ENCODE measurements around the gene ORAI1. TPM values are rescaled to one million over a fixed set of nuclear protein-coding genes. Genes with fewer than 3 reads are reported as not detected.

Gene ORAI1
- total RNA-seq, 3 donors from 2014 or later, result 8.2 to 17.6 (median 13.6) TPM

DNA sequence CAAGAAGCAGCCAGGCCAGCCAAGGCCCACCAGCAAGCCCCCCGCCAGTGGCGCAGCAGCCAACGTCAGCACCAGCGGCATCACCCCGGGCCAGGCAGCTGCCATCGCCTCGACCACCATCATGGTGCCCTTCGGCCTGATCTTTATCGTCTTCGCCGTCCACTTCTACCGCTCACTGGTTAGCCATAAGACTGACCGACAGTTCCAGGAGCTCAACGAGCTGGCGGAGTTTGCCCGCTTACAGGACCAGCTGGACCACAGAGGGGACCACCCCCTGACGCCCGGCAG, 15.0 kb downstream of the ORAI1 start:
- Histone ChIP-seq H3K9me3 (no peaks in the 10 kb centered on the region), H3K4me3 (no peak overlapping the region), H3K36me3 (ENCODE audit: low read depth) (no peaks in the 10 kb centered on the region), H3K4me1 (ENCODE audit: low read depth) (no peaks in the 10 kb centered on the region)
- DNase-seq (no peak), ATAC-seq (no peak)
- intact Hi-C loops (cut with DNase I, micrococcal nuclease), result no loop called here
- TF ChIP-seq, protein P1, sequence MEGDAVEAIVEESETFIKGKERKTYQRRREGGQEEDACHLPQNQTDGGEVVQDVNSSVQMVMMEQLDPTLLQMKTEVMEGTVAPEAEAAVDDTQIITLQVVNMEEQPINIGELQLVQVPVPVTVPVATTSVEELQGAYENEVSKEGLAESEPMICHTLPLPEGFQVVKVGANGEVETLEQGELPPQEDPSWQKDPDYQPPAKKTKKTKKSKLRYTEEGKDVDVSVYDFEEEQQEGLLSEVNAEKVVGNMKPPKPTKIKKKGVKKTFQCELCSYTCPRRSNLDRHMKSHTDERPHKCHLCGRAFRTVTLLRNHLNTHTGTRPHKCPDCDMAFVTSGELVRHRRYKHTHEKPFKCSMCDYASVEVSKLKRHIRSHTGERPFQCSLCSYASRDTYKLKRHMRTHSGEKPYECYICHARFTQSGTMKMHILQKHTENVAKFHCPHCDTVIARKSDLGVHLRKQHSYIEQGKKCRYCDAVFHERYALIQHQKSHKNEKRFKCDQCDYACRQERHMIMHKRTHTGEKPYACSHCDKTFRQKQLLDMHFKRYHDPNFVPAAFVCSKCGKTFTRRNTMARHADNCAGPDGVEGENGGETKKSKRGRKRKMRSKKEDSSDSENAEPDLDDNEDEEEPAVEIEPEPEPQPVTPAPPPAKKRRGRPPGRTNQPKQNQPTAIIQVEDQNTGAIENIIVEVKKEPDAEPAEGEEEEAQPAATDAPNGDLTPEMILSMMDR (IDR thresholded peaks at IDR 0.05), result no peak

DNA sequence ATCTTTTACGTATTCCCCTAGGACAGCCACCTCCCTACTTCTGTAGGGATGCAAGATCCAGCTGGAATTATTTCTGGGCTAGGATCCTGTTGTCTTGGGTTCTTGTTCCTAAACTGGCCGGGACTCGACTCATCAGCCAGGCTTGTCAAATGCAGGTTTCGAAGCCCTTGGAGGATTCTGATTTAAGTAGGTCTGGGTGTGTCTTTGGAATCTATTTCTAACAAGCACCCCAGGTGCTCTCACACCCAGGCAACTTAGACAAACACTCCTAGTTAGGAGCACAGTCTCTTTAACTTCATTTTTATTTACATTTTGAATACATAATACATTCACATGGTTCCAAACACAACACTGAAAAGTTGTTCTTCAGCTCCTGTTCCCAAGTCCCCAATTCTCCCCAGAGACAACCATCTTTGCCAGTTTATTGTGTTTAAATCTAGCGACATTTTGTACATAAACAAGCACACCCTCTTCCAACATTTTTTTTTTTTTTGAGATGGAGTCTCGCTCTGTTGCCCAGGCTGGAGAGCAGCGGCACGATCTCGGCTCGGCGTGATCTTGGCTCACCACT, 22.2 kb downstream of the ORAI1 start:
- ATAC-seq (no peak), DNase-seq (no peak)
- Histone ChIP-seq H3K4me1 (ENCODE audit: low read depth) (no peaks in the 10 kb centered on the region), H3K9me3 (no peaks in the 10 kb centered on the region), H3K4me3 (no peak overlapping the region), H3K36me3 (ENCODE audit: low read depth) (no peaks in the 10 kb centered on the region)
- intact Hi-C loops (cut with DNase I, micrococcal nuclease), result no loop called here
- TF ChIP-seq, protein P1 (IDR thresholded peaks at IDR 0.05), result no peak

DNA sequence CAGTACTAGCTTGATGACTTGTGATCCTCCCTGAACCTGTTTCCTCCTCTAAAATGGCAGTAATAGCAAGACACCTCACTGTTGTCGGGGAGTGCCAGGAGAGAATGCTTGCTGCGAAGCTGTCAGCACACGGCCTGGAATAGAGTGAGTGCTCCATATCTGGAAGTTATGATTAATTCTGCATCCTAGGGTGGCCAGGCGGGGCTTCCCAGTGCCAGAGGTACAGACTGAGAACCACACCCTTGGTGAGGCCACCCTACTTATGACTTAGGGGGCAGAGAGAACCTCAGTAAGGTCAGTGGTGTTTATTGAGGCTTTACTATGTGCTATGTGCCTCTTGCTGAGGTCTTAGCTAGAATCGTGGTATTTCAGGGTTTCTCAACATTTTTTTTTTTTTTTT, 23.0 kb downstream of the ORAI1 start:
- Histone ChIP-seq H3K4me3 (no peak overlapping the region), H3K36me3 (ENCODE audit: low read depth) (no peaks in the 10 kb centered on the region), H3K9me3 (no peaks in the 10 kb centered on the region), H3K4me1 (ENCODE audit: low read depth) (no peaks in the 10 kb centered on the region)
- DNase-seq, result no peak
- intact Hi-C loops (cut with DNase I, micrococcal nuclease), result no loop called here
- TF ChIP-seq, protein P1 (IDR thresholded peaks at IDR 0.05), result no peak
- no peak for ATAC-seq

DNA sequence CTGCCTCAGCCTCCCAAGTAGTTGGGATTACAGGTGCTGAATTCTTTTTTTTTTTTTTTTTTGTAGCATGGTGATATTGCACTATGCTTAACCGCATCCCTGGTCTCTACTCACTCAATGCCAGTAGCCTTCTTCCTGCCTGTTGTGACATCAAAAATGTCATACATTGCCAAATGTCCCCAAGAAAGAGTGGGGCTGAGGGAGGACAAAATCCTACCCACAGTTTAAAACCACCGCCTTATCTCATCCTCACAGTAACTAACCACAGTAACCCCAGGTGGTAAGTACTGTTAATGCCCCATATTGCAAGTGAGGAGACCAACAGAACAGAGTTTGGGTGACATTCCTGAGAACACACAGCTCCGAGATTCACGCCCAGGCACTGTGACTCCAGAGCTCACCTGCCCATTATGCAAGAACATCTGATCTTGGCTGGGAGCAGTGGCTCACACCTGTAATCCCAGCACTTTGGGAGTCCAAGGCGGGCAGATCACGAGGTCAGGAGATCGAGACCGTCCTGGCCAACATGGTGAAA, 23.6 kb downstream of the ORAI1 start:
- H3K4me3 ChIP-seq, result no peak overlapping the region
- TF ChIP-seq, protein P1 (IDR thresholded peaks at IDR 0.05), result no peak
- no peak for DNase-seq
- H3K36me3 ChIP-seq (ENCODE audit: low read depth), result no peaks in the 10 kb centered on the region
- intact Hi-C loops (cut with DNase I, micrococcal nuclease), result no loop called here
- ATAC-seq, result no peak
- H3K4me1 ChIP-seq (ENCODE audit: low read depth), result no peaks in the 10 kb centered on the region
- H3K9me3 ChIP-seq, result no peaks in the 10 kb centered on the region

DNA sequence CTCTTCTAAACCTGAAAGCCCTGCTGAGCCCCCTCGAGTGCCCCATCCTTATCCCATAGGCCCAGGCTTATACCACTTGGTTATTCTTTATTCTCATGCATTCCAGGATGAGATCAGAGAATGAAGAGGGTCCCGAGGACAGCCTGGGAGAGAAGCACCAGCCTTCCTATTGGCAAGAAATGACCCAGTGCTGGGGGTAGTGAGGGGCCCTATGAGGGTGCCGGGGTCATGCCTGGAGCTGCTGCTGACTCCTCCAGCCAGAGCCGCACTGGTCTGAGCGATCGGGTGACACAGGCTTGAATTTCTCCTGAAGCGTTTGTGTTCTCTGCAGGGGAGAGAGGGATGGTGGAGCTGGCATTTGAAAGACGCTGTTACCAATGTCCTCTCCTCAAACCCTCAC, 25.0 kb downstream of the ORAI1 start:
- H3K36me3 ChIP-seq (ENCODE audit: low read depth), result no peaks in the 10 kb centered on the region
- H3K9me3 ChIP-seq, result no peaks in the 10 kb centered on the region
- intact Hi-C loops (cut with DNase I, micrococcal nuclease), result no loop called here
- TF ChIP-seq, protein P1 (IDR thresholded peaks at IDR 0.05), result no peak
- no peak overlapping the region for H3K4me3 ChIP-seq
- no peaks in the 10 kb centered on the region for H3K4me1 ChIP-seq (ENCODE audit: low read depth)
- DNase-seq (no peak), ATAC-seq (no peak)
